Measurements from ENCODE around the gene BTBD8. TPM values are rescaled to one million over a fixed set of nuclear protein-coding genes. Genes with fewer than 3 reads are reported as not detected.

The BTBD8 gene
- total RNA-seq, 3 donors from 2014 or later: 0.33 to 0.35 (median 0.34) TPM

- peaks cover 9% of the 10 kb centered on the region for H3K36me3 Mint-ChIP-seq (ENCODE audit: insufficient read depth)
- DNase-seq: no peak
- peak; percentile 71 to 74 for ATAC-seq
Observed at GRCh38 chr1:92123868-92124267, 43.7 kb downstream of the BTBD8 start.

DNA sequence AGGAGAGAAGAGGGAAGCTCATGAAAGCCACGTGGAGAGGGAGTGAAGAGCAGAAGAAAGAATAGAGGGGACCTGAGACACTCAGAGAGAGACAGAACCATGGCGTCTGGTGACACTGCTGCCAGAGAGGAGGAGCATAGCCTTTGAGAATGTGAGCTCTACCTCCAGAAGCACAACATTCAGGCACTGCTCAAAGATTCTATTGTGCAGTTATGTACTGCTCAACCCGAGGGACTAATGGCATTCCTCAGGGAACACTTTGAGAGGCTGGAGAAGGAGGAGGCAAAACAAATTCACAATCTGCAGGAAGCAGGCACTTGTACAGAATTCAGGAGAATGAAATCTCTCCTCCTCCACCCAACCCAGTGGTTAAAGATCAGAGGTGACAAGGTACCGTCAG is 45.1 kb downstream of the BTBD8 start:
- Mint-ChIP-seq H3K4me3 (no peak overlapping the region), H3K36me3 (ENCODE audit: insufficient read depth) (peaks cover 15% of the 10 kb centered on the region), H3K9me3 (no peaks in the 10 kb centered on the region)

More at GRCh38 chr1:92123868-92124267, 43.7 kb downstream of the BTBD8 start:
- Mint-ChIP-seq H3K9me3 (no peaks in the 10 kb centered on the region), H3K4me1 (ENCODE audit: low read depth) (peaks cover 11% of the 10 kb centered on the region), H3K27me3 (ENCODE audit: low read depth) (no peaks in the 10 kb centered on the region), H3K4me3 (peak overlapping the region; percentile 24)

GRCh38 chr1:92126088-92126487 is 45.9 kb downstream of the BTBD8 start:
- no peaks in the 10 kb centered on the region for H3K9me3 Mint-ChIP-seq
- H3K27me3 Mint-ChIP-seq (ENCODE audit: low read depth): no peaks in the 10 kb centered on the region
- H3K4me3 Mint-ChIP-seq: no peak overlapping the region
- peaks cover 15% of the 10 kb centered on the region for H3K36me3 Mint-ChIP-seq (ENCODE audit: insufficient read depth)
- peaks cover 11% of the 10 kb centered on the region for H3K4me1 Mint-ChIP-seq (ENCODE audit: low read depth)
- no peak for ATAC-seq
- DNase-seq: no peak

More for the DNA sequence above, 45.1 kb downstream of the BTBD8 start:
- peaks cover 11% of the 10 kb centered on the region for H3K4me1 Mint-ChIP-seq (ENCODE audit: low read depth)
- DNase-seq (no peak), ATAC-seq (no peak)
- H3K27me3 Mint-ChIP-seq (ENCODE audit: low read depth): no peaks in the 10 kb centered on the region

GRCh38 chr1:92134331-92134730 is 54.2 kb downstream of the BTBD8 start:
- no peak overlapping the region for H3K4me3 Mint-ChIP-seq
- H3K9me3 Mint-ChIP-seq: no peaks in the 10 kb centered on the region
- H3K36me3 Mint-ChIP-seq (ENCODE audit: insufficient read depth): peaks cover 21% of the 10 kb centered on the region
- no peaks in the 10 kb centered on the region for H3K4me1 Mint-ChIP-seq (ENCODE audit: low read depth)
- no peak for DNase-seq
- no peak for ATAC-seq
- no peaks in the 10 kb centered on the region for H3K27me3 Mint-ChIP-seq (ENCODE audit: low read depth)

- Mint-ChIP-seq H3K9me3 (no peaks in the 10 kb centered on the region), H3K4me3 (no peak overlapping the region), H3K4me1 (ENCODE audit: low read depth) (no peaks in the 10 kb centered on the region), H3K27me3 (ENCODE audit: low read depth) (no peaks in the 10 kb centered on the region), H3K36me3 (ENCODE audit: insufficient read depth) (peaks cover 15% of the 10 kb centered on the region)
- DNase-seq (no peak), ATAC-seq (no peak)
Observed at GRCh38 chr1:92136341-92136740, 56.2 kb downstream of the BTBD8 start.

DNA sequence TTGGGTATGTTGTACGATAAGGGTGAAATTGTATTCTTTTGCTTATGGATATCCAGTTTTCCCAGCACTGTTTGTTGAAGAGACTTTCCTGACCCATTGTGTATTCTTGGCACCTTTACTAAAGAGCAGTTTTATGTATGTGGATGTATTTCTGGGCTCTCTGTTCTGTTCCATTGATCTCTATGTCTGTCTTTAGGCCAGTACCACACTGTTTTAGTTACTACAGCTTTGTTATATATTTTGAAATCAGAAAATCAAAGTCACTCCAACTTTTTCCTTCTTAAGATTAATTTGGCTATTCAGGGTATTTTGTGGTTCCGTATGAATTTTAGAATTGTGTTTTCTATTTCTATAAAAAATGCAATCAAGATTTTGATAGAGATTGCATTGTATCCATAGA is 74.8 kb downstream of the BTBD8 start:
- H3K9me3 Mint-ChIP-seq: peaks cover 28% of the 10 kb centered on the region
- ATAC-seq (no peak), DNase-seq (no peak)
- no peak overlapping the region for H3K4me3 Mint-ChIP-seq
- H3K27me3 Mint-ChIP-seq (ENCODE audit: low read depth): no peaks in the 10 kb centered on the region
- H3K4me1 Mint-ChIP-seq (ENCODE audit: low read depth): no peaks in the 10 kb centered on the region
- peaks cover 30% of the 10 kb centered on the region for H3K36me3 Mint-ChIP-seq (ENCODE audit: insufficient read depth)

DNA sequence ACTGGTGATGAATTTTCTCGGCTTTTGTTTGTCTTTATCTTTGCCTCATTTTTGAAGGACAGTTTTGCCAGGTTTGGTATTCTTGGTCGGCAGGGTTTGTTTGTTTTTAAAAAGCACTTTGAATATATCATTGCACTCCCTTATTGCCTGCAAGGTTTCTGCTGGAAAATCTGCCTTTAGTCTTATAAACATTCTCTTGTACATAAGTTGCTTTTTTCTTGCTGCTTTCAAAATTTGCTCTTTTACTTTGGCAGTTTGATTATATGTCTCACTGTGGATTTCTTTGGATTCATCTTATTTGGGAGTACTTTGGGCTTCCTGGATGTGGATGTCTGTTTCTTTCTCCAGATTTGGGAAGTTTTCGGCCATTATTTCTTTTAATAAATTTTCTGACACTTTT is 79.4 kb downstream of the BTBD8 start:
- no peak for ATAC-seq
- Mint-ChIP-seq H3K4me3 (no peak overlapping the region), H3K9me3 (peaks cover 27% of the 10 kb centered on the region), H3K4me1 (ENCODE audit: low read depth) (no peaks in the 10 kb centered on the region), H3K36me3 (ENCODE audit: insufficient read depth) (peaks cover 46% of the 10 kb centered on the region), H3K27me3 (ENCODE audit: low read depth) (no peaks in the 10 kb centered on the region)
- no peak for DNase-seq

DNA sequence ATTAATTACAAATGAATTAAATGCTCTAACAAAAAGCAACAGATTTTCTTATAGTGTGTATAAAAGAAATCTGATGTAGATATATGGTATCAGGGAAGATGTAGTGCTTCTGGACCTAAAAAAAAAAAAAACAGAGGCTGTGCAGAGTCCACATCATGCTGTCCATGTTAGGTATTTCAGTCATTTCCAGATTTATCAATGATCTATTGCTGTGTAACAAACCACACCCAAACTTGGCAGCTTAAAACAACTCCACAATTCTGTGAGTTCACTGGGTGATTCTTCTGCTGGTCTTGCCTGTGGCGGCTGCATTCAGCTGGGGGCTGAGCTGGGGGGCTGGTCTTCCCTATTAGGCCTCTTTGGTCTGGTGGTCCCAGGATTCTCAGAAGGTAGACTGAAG is 85.2 kb downstream of the BTBD8 start:
- peaks cover 2% of the 10 kb centered on the region for H3K9me3 Mint-ChIP-seq
- ATAC-seq (no peak), DNase-seq (no peak)
- H3K27me3 Mint-ChIP-seq (ENCODE audit: low read depth): no peaks in the 10 kb centered on the region
- peaks cover 15% of the 10 kb centered on the region for H3K36me3 Mint-ChIP-seq (ENCODE audit: insufficient read depth)
- H3K4me3 Mint-ChIP-seq: no peak overlapping the region
- H3K4me1 Mint-ChIP-seq (ENCODE audit: low read depth): no peaks in the 10 kb centered on the region

GRCh38 chr1:92167151-92167550 is 87.0 kb downstream of the BTBD8 start:
- Mint-ChIP-seq H3K27me3 (ENCODE audit: low read depth) (no peaks in the 10 kb centered on the region), H3K36me3 (ENCODE audit: insufficient read depth) (peaks cover 7% of the 10 kb centered on the region), H3K4me1 (ENCODE audit: low read depth) (no peaks in the 10 kb centered on the region), H3K9me3 (no peaks in the 10 kb centered on the region), H3K4me3 (no peak overlapping the region)
- ATAC-seq: no peak
- no peak for DNase-seq

- no peaks in the 10 kb centered on the region for H3K27me3 Mint-ChIP-seq (ENCODE audit: low read depth)
- ATAC-seq (no peak), DNase-seq (no peak)
- no peaks in the 10 kb centered on the region for H3K9me3 Mint-ChIP-seq
- peaks cover 5% of the 10 kb centered on the region for H3K36me3 Mint-ChIP-seq (ENCODE audit: insufficient read depth)
- no peak overlapping the region for H3K4me3 Mint-ChIP-seq
- no peaks in the 10 kb centered on the region for H3K4me1 Mint-ChIP-seq (ENCODE audit: low read depth)
Observed at GRCh38 chr1:92168657-92169056, 88.5 kb downstream of the BTBD8 start.

DNA sequence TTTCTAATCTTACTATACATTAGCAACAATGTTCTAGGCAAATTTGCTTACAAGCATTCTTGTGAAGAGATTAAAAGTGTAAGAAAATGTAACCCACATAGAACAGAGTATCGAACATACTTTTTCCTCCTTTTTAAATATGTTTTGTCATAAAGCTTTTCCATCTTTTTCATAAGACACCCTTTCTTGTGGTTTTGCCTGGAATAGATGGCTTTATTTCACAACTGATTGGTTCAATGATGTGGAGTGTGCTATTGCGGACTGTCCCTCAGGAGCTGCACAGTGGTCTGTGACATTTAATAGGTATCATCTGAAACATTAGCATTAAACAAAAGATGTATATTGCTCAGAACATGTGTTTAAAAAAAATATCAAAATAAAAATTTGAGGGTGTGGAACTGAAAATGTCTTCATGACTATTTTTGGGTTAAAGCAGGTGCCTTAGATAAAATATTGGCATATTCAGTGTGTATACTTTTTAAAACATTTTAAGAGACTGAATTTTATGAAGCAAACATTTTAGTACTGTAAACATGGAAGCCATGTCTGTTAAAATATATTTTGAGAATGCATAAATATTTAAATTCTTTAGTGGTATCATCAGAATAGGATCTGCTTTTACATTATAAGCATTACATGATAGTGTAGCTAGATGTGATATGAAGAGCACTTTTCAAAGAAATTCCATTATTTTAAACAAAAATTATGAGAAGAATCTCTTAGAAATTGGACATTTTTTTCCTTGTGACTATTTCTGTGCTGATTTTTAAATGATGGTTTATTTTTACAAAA is 89.3 kb downstream of the BTBD8 start:
- no peak for DNase-seq
- no peak for ATAC-seq
- H3K36me3 Mint-ChIP-seq (ENCODE audit: insufficient read depth): peaks cover 10% of the 10 kb centered on the region
- H3K27me3 Mint-ChIP-seq (ENCODE audit: low read depth): no peaks in the 10 kb centered on the region
- no peak overlapping the region for H3K4me3 Mint-ChIP-seq
- no peaks in the 10 kb centered on the region for H3K9me3 Mint-ChIP-seq
- H3K4me1 Mint-ChIP-seq (ENCODE audit: low read depth): no peaks in the 10 kb centered on the region

GRCh38 chr1:92184632-92185031 is 104.5 kb downstream of the BTBD8 start:
- Mint-ChIP-seq H3K4me3 (no peak overlapping the region), H3K36me3 (ENCODE audit: insufficient read depth) (peaks cover 17% of the 10 kb centered on the region)
- ATAC-seq: no peak

DNA sequence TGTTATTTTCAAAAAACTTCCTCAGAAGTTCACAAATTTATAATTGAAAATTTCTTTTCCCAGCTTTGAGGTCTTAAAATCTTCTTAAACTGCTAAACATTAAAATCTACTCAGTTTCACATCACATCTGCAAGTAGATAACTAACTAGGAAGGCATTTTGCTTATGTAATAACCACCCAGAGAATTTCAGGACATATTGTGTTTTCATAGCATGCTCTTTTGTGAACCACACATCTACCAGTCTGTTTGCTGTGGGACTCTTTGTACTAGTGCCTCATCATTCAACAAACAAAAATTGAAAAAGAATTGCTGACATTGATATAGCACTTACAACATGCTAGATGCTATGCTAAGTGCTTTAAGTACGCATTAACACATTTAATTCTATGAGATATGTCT is 105.9 kb downstream of the BTBD8 start:
- Mint-ChIP-seq H3K4me3 (no peak overlapping the region), H3K36me3 (ENCODE audit: insufficient read depth) (peaks cover 9% of the 10 kb centered on the region), H3K4me1 (ENCODE audit: low read depth) (no peaks in the 10 kb centered on the region), H3K9me3 (no peaks in the 10 kb centered on the region), H3K27me3 (ENCODE audit: low read depth) (no peaks in the 10 kb centered on the region)
- ATAC-seq: no peak
- DNase-seq: no peak

More at GRCh38 chr1:92184632-92185031, 104.5 kb downstream of the BTBD8 start:
- Mint-ChIP-seq H3K9me3 (no peaks in the 10 kb centered on the region), H3K27me3 (ENCODE audit: low read depth) (no peaks in the 10 kb centered on the region), H3K4me1 (ENCODE audit: low read depth) (no peaks in the 10 kb centered on the region)
- DNase-seq: no peak

DNA sequence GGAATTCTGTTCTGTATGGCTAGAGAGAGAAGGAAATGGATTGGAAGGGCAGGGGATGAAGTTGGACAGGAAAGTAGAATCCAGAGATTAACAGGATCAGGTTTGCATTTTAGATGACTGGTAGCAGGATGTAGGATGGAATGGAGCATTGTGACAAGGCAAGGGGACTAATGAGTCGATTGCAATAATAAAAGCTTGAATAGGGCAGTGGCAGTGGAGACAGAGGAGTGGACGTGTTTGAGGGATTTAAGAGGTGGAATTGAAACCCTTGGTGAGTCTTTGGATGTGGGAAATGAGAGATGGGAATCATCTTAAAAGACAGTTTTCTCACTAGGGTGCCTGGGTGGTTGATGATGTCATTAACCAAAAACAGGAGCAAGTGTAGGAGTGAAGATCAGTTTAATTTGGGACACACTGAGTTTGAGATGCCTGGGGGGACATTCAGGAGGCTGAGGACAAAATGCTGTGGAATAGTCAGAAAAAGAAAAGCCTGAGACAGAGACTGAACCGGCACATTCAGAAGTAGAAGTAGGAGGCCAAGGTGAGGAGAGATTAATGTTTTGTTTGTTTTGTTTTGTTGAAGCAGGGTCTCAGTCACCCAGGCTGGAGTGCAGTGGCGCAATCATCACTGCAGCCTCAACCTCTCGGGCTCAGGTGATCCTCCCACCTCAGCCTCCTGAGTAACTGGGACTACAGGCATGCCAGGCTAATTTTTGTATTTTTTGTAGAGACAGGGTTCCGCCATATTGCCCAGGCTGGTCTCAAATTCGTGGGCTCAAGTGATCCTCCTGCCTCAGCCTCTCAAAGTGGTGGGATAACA is 108.5 kb downstream of the BTBD8 start:
- Mint-ChIP-seq H3K36me3 (ENCODE audit: insufficient read depth) (peaks cover 5% of the 10 kb centered on the region), H3K4me1 (ENCODE audit: low read depth) (no peaks in the 10 kb centered on the region), H3K27me3 (ENCODE audit: low read depth) (no peaks in the 10 kb centered on the region), H3K4me3 (no peak overlapping the region), H3K9me3 (no peaks in the 10 kb centered on the region)
- DNase-seq (no peak), ATAC-seq (no peak)

DNA sequence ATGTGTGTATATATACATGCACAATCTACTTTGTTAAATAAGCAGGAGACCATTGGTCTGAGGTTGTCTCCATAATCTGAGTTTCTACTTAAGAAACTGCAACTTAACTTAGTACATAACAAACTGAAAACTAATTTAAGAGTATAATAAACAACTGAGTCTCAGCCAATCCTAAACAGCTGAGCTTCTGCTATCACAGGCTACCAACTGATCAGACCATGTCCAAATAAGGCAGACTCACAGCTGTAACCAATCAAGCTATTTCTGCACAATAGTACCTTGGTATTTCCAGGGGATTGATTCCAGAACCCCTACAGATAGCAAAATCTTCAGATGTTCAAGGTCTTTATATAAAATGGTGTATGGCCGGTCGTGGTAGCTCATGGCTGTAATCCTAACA is 111.6 kb downstream of the BTBD8 start:
- Mint-ChIP-seq H3K27me3 (ENCODE audit: low read depth) (no peaks in the 10 kb centered on the region), H3K36me3 (ENCODE audit: insufficient read depth) (peaks cover 2% of the 10 kb centered on the region), H3K9me3 (no peaks in the 10 kb centered on the region), H3K4me3 (no peak overlapping the region), H3K4me1 (ENCODE audit: low read depth) (no peaks in the 10 kb centered on the region)
- DNase-seq: no peak
- no peak for ATAC-seq
